CD4-positive, CD25-positive, alpha-beta regulatory T cell (primary cell): ENCODE data around the gene NAPB. TPM values are rescaled to one million over a fixed set of nuclear protein-coding genes. Genes with fewer than 3 reads are reported as not detected.

Source experiments
- ATAC-seq, 2 donors: fragments of 150-1000 bp; cut with Tn5 transposase; one replicate each; pipeline ENCODE4 v1.10.0; 2021; ENCODE audit warnings: low read depth in 2 of 2, moderate number of reproducible peaks in 2 of 2, moderate library complexity in 1 of 2
- DNase-seq, 3 donors: peaks; one replicate each; pipeline versions ENCODE4 v3.0.0 to v3.0.0-alpha.2; 2012 to 2022; ENCODE audit warnings: mixed read lengths in 1 of 3
- H3K27ac ChIP-seq: one replicate; pipeline ENCODE4 v1.7.0; 2013; ENCODE audit warnings: mild to moderate bottlenecking, low read length; ENCODE audit not compliant: insufficient read depth, poor library complexity, severe bottlenecking
- H3K27me3 ChIP-seq: one replicate; pipeline ENCODE4 v1.7.0; 2013; ENCODE audit warnings: low read length; ENCODE audit not compliant: control insufficient read depth, insufficient read depth
- H3K36me3 ChIP-seq: one replicate; pipeline ENCODE4 v1.7.0; 2013; ENCODE audit warnings: mild to moderate bottlenecking, low read length, moderate library complexity; ENCODE audit not compliant: control insufficient read depth, insufficient read depth
- H3K4me1 ChIP-seq: 2 replicates; pipeline ENCODE4 v1.7.0; 2013; ENCODE audit warnings: mild to moderate bottlenecking, low read length; ENCODE audit not compliant: insufficient read depth, control insufficient read depth, poor library complexity, severe bottlenecking
- H3K4me3 ChIP-seq: one replicate; pipeline ENCODE4 v1.7.0; 2013; ENCODE audit warnings: low read depth, mild to moderate bottlenecking, low read length, moderate library complexity
- H3K9me3 ChIP-seq, 2 experiments: 1 replicate in 1 of 2; 2 replicates in 1 of 2; pipeline ENCODE4 v1.7.0; 2013; ENCODE audit warnings: low read length in 2 of 2, mild to moderate bottlenecking in 1 of 2, moderate library complexity in 1 of 2; ENCODE audit not compliant: control insufficient read depth in 2 of 2
- H3K27ac Mint-ChIP-seq, 3 donors: one replicate each; pipeline ENCODE4 v1.8.0; 2020 to 2022; ENCODE audit warnings: mild to moderate bottlenecking in 3 of 3, mixed read lengths in 3 of 3, moderate library complexity in 2 of 3
- H3K27me3 Mint-ChIP-seq: one replicate; pipeline ENCODE4 v1.8.0; 2022; ENCODE audit warnings: mild to moderate bottlenecking, mixed read lengths
- H3K36me3 Mint-ChIP-seq: one replicate; pipeline ENCODE4 v1.8.0; 2020; ENCODE audit warnings: mixed read lengths
- H3K4me1 Mint-ChIP-seq, 4 donors: one replicate each; pipeline ENCODE4 v1.8.0; 2020 to 2022; ENCODE audit warnings: mixed read lengths in 4 of 4, mild to moderate bottlenecking in 1 of 4
- H3K4me3 Mint-ChIP-seq, 4 donors: one replicate each; pipeline ENCODE4 v1.8.0; 2020 to 2022; ENCODE audit warnings: mild to moderate bottlenecking in 4 of 4, mixed read lengths in 4 of 4, moderate library complexity in 3 of 4
- H3K9me3 Mint-ChIP-seq, 7 donors: one replicate each; pipeline ENCODE4 v1.8.0; 2020 to 2022; ENCODE audit warnings: mixed read lengths in 7 of 7, mild to moderate bottlenecking in 3 of 7, moderate library complexity in 2 of 7
- polyA plus RNA-seq, 4 donors: library from polyadenylated mRNA; unstranded; fragments of 300-500 nt; fragmentation: Illumina TruSeq; gene quantifications; one replicate each; pipeline ENCODE4 v1.2.3, GENCODE V29; 2021
- total RNA-seq: library from RNA; stranded (reverse); gene quantifications from one replicate; pipeline ENCODE4 v1.2.3, GENCODE V29; 2022

Gene NAPB
- total and polyA plus RNA-seq, 5 donors from 2014 or later, result 3.6 to 10.6 (median 4.5) TPM

DNA sequence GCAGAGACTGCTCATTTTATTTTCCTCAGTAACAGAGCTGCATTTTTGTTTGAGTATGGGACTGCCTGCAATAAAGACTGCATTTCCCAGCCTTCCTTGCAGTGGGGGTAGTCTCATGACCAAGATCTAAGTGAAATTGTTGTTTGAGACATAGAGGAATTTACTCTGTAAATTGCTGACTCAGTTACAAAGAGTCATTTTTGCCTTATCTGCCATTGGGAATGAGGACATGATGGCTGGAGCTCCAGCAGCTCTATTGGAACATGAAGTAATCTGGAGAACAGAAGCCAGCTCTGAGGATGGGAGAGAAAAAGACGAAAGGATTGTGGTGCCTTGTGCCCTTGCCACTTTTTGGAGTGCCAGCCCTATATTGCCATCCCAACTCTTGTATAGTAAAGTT is 33.5 kb upstream of the NAPB start:
- DNase-seq (no peak), ATAC-seq (no peak)
- Histone ChIP-seq H3K36me3 (no peaks in the 10 kb centered on the region), H3K4me1 (peaks cover 5% of the 10 kb centered on the region), H3K27ac (no peak overlapping the region), H3K9me3 (no peaks in the 10 kb centered on the region), H3K27me3 (no peaks in the 10 kb centered on the region), H3K4me3 (no peak overlapping the region)
- H3K4me3 Mint-ChIP-seq, result no peak overlapping the region
- H3K9me3 Mint-ChIP-seq, result no peaks in the 10 kb centered on the region
- H3K4me1 Mint-ChIP-seq, result peaks cover 0 to 17% (median 7%) of the 10 kb centered on the region in 4 donors
- peaks cover 10% of the 10 kb centered on the region for H3K27me3 Mint-ChIP-seq
- H3K27ac Mint-ChIP-seq, result no peak overlapping the region
- H3K36me3 Mint-ChIP-seq, result no peaks in the 10 kb centered on the region

DNA sequence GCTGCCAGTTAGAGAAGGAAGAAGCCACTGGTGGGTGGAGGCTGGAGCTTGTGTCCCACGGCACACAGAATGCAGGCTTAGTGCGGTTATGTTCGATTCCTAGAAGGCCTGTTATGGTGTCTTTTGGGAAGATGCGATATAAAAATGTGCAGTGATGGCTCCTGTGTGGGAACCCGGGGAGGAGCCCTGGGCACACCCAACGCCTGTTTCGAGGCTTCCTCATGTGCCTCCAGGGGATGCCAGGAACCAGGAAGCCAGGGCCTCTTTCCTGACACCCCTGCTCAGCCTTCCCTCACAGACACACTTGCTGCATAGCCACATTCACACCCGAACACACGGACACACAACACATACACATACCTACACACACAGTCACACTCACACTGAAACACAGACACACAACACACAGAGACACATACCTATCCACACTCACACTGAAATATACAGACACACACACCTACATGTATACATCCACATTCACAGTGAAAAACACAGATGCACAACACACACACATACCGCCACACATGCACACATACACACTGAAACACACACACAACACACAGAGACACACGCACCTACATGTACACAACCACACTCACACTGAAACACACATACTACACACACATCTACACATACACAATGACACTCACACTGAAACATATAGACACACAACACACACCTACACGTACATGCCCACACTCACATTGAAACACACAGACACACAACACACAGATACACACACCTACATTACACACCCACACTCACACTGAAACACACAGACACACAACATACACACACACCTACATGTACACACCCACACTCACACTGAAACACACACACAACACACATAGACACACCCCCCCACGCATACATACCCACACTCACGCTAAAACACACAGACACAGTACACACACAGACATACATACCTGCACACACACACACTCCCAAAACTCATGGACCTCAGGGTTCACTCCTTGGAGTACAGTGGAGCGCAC is 32.6 kb upstream of the NAPB start:
- H3K36me3 Mint-ChIP-seq, result no peaks in the 10 kb centered on the region
- Histone ChIP-seq H3K36me3 (no peaks in the 10 kb centered on the region), H3K27ac (no peak overlapping the region), H3K9me3 (no peaks in the 10 kb centered on the region), H3K27me3 (no peaks in the 10 kb centered on the region), H3K4me1 (peaks cover 5% of the 10 kb centered on the region), H3K4me3 (no peak overlapping the region)
- H3K4me3 Mint-ChIP-seq, result no peak overlapping the region
- no peak for ATAC-seq
- no peak for DNase-seq
- H3K9me3 Mint-ChIP-seq, result no peaks in the 10 kb centered on the region
- H3K27ac Mint-ChIP-seq, result no peak overlapping the region
- peaks cover 6% of the 10 kb centered on the region for H3K27me3 Mint-ChIP-seq
- H3K4me1 Mint-ChIP-seq, result peaks cover 0 to 17% (median 7%) of the 10 kb centered on the region in 4 donors

DNA sequence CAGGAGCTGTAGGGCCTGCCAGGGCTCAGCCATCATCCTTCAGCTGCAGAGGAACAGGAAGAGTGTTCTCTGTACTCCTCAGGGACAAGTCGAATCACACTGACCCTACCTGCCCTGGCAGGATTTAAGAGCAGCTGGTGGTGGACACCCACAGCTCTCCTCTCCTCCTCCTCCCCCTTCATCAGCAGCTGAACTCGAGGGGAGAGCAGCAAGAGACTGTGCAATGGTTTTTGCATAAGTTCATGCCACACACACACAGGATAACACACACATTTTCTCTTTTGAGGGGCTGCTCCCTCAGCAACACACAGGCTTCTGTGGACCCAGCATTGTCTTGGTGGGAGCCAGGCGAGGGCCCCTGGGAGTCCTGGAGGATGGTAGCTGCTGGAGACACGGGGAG is 31.5 kb upstream of the NAPB start, which contains the start of gene CST11:
Gene CST11, minus strand, starts transcription at position 101 of the 400 bp plus-strand sequence. Its CDS starts 65 bp downstream, at position 36.
- H3K4me3 ChIP-seq, result no peak within 1 kb of the TSS
- peaks cover 5% of the 10 kb centered on the region for H3K4me1 ChIP-seq
- H3K27ac Mint-ChIP-seq, result no peak within 1 kb of the TSS
- no peaks in the 10 kb centered on the region for H3K9me3 Mint-ChIP-seq
- no peak within 1 kb of the TSS for H3K4me3 Mint-ChIP-seq
- ATAC-seq (no peak), DNase-seq (no peak)
- no peaks in the 10 kb centered on the region for H3K9me3 ChIP-seq
- peaks cover 5% of the 10 kb centered on the region for H3K27me3 Mint-ChIP-seq
- H3K4me1 Mint-ChIP-seq, result peaks cover 0 to 17% (median 7%) of the 10 kb centered on the region in 4 donors
- no peaks in the 10 kb centered on the region for H3K36me3 Mint-ChIP-seq
- H3K36me3 ChIP-seq, result no peaks in the 10 kb centered on the region
- no peaks in the 10 kb centered on the region for H3K27me3 ChIP-seq
- H3K27ac ChIP-seq, result no peak within 1 kb of the TSS

DNA sequence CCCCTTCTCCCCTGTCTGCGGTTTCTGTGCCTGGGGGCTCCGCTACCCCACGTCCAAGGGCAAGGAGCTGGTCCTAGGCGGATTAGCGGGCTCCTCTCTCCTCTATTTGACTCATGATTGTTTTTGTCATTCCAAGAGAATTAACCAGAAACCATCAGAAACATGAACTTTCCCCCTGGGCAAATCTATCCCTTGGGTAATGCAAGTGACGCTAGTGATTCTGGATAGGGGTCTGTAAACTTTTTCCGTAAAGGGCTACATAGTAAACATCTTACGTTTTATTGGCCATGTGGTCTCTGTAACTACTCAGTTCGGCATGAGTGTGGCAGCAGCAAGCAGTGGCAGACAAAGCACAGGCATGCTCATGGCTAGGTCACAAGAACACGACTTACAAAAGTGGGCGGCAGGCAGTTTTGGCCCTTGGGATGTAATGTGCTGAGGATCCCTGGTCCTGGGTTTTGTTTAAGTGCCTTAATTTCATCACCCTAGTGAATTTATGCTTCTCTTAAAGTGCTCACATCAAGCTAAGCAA is 30.7 kb upstream of the NAPB start:
- Histone ChIP-seq H3K9me3 (no peaks in the 10 kb centered on the region), H3K36me3 (no peaks in the 10 kb centered on the region), H3K4me3 (no peak overlapping the region), H3K27me3 (no peaks in the 10 kb centered on the region), H3K27ac (no peak overlapping the region), H3K4me1 (peaks cover 5% of the 10 kb centered on the region)
- ATAC-seq, result no peak
- DNase-seq, result no peak
- Mint-ChIP-seq H3K27ac (no peak overlapping the region), H3K4me3 (no peak overlapping the region), H3K4me1 (peaks cover 0 to 14% (median 7%) of the 10 kb centered on the region in 4 donors), H3K36me3 (no peaks in the 10 kb centered on the region), H3K27me3 (peaks cover 5% of the 10 kb centered on the region), H3K9me3 (no peaks in the 10 kb centered on the region)

DNA sequence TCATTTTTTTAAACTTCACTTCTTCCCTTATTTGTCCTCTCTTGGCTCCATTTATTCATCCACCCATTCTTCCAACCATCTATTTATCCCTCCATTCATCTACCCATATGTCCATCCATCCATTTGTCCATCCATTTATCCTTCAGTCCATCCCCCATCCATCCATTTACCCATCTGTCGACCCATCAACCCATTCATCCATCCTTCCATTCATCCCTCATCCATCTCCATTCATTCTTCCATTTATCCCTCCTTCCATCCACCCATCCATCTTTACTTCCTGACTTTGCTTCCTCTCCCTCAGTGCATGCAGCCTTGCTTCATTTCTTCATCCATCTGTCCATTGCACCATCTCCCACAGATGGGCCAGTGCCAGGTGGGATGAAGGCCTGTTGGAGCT is 29.6 kb upstream of the NAPB start:
- Mint-ChIP-seq H3K9me3 (no peaks in the 10 kb centered on the region), H3K4me3 (no peak overlapping the region), H3K4me1 (peaks cover 0 to 3% (median under 1%) of the 10 kb centered on the region in 4 donors), H3K27ac (no peak overlapping the region), H3K27me3 (no peaks in the 10 kb centered on the region), H3K36me3 (no peaks in the 10 kb centered on the region)
- H3K4me1 ChIP-seq, result no peaks in the 10 kb centered on the region
- H3K27ac ChIP-seq, result no peak overlapping the region
- no peaks in the 10 kb centered on the region for H3K27me3 ChIP-seq
- H3K4me3 ChIP-seq, result no peak overlapping the region
- H3K9me3 ChIP-seq, result no peaks in the 10 kb centered on the region
- H3K36me3 ChIP-seq, result no peaks in the 10 kb centered on the region
- ATAC-seq (no peak), DNase-seq (no peak)

DNA sequence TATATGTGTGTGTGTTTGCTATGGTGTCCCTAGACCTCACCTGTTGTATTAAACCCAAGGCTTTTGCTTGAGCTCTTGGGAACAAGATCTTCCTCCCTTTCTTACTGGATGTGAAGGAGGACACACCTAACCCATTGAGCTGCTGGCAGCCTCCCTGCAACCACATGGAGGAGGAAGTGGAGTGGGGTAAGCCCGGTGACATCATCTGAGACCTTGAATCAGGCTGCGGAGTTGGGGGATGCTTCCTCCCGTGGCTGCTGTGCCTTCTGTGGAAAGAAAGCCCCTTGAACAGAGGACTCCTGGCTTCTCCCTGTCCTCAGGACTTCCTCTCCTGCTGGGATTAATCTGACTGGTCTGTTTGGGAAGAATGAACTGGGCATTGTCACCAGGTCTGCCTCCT is 28.1 kb upstream of the NAPB start:
- H3K9me3 ChIP-seq, result no peaks in the 10 kb centered on the region
- no peak overlapping the region for H3K4me3 ChIP-seq
- Mint-ChIP-seq H3K27me3 (no peaks in the 10 kb centered on the region), H3K36me3 (no peaks in the 10 kb centered on the region), H3K27ac (no peak overlapping the region), H3K4me3 (no peak overlapping the region), H3K4me1 (no peaks in the 10 kb centered on the region), H3K9me3 (no peaks in the 10 kb centered on the region)
- DNase-seq (peak in 1 of 3 donors; percentile 5), ATAC-seq (peak in 1 of 2 donors; percentile 31)
- H3K27me3 ChIP-seq, result no peaks in the 10 kb centered on the region
- H3K4me1 ChIP-seq, result no peaks in the 10 kb centered on the region
- no peak overlapping the region for H3K27ac ChIP-seq
- no peaks in the 10 kb centered on the region for H3K36me3 ChIP-seq

DNA sequence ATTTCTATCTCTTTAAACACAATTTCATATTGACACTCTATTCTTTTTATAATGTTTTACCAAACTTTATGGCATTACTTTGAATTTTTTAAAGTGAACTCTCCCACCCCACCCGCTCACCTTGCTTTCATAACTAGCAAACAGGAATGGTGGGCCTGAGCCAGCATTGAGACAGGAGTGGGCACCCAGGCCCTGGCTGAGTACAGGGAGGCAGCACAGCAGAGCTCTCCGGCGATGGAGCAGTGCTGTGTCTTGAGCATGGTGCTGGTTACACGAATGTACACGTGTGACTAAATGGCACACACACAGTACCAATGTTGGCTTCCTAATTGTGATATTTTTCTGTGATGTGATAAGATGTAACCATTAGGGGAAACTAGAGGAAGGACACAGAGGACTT is 26.9 kb upstream of the NAPB start:
- Histone ChIP-seq H3K36me3 (no peaks in the 10 kb centered on the region), H3K4me1 (no peaks in the 10 kb centered on the region), H3K27ac (no peak overlapping the region), H3K4me3 (no peak overlapping the region), H3K9me3 (no peaks in the 10 kb centered on the region), H3K27me3 (no peaks in the 10 kb centered on the region)
- Mint-ChIP-seq H3K27ac (no peak overlapping the region), H3K27me3 (no peaks in the 10 kb centered on the region), H3K4me3 (no peak overlapping the region), H3K36me3 (no peaks in the 10 kb centered on the region), H3K9me3 (no peaks in the 10 kb centered on the region), H3K4me1 (no peaks in the 10 kb centered on the region)
- ATAC-seq, result no peak
- no peak for DNase-seq
